K562 (cell line): ENCODE results near the gene LCN12. TPM values are rescaled to one million over a fixed set of nuclear protein-coding genes. Genes with fewer than 3 reads are reported as not detected.
A peak's percentile ranks its signal among the peaks of the same experiment; 100 is the strongest.

Experiments used
- CHD7 ChIP-seq: fragments of 200-600 bp; sonication (generic); IDR thresholded peaks from one replicate; pipeline ENCODE4 v1.6.1; 2012; ENCODE audit warnings: mild to moderate bottlenecking, low read depth, low read length, inconsistent platforms
- ELK3 ChIP-seq: fragments of 450-650 bp; formaldehyde crosslinking; IDR thresholded peaks from 2 replicates; pipeline ENCODE4 v1.4.0; 2020; ENCODE audit warnings: mild to moderate bottlenecking
- GATA2 ChIP-seq: sonication (generic); formaldehyde crosslinking; IDR thresholded peaks from 2 replicates; pipeline ENCODE4 v1.4.0; 2020; ENCODE audit warnings: mild to moderate bottlenecking, missing genetic modification reagents
- NCOA1 ChIP-seq: fragments of 450-650 bp; IDR thresholded peaks from 2 replicates; pipeline ENCODE4 v1.6.1; 2016; ENCODE audit warnings: low read depth
- PHF21A ChIP-seq: fragments of 450-650 bp; IDR thresholded peaks from 2 replicates; pipeline ENCODE4 v1.6.1; 2017; ENCODE audit warnings: low read depth, borderline replicate concordance
- POLR2G ChIP-seq: fragments of 200-400 bp; formaldehyde crosslinking; IDR thresholded peaks from 2 replicates; pipeline ENCODE4 v1.6.1; 2017; ENCODE audit warnings: low read depth, mild to moderate bottlenecking, antibody characterized with exemption, low read length, moderate library complexity
- RAD51 ChIP-seq: fragments of 450-650 bp; IDR thresholded peaks from 2 replicates; pipeline ENCODE4 v1.7.1; 2016; ENCODE audit warnings: low read depth, mild to moderate bottlenecking, borderline replicate concordance
- SMARCB1 ChIP-seq: IDR thresholded peaks from 2 replicates; pipeline ENCODE4 v1.6.1; 2011; ENCODE audit warnings: improper control_type of control experiment, low read depth; ENCODE audit not compliant: insufficient read length
- USF2 ChIP-seq: sonication (generic); formaldehyde crosslinking; IDR thresholded peaks from 2 replicates; pipeline ENCODE4 v1.5.0; 2020; ENCODE audit warnings: missing genetic modification reagents
- ZBTB26 ChIP-seq: fragments of 450-650 bp; formaldehyde crosslinking; IDR thresholded peaks from 2 replicates; pipeline ENCODE4 v1.4.0; 2022; ENCODE audit warnings: missing genetic modification characterization
- ZFX ChIP-seq: sonication (generic); formaldehyde crosslinking; IDR thresholded peaks from 2 replicates; pipeline ENCODE4 v1.8.0; 2022; ENCODE audit warnings: mild to moderate bottlenecking, missing genetic modification reagents, moderate library complexity
- ZNF589 ChIP-seq: fragments of 200-800 bp; sonication (Bioruptor generic); IDR thresholded peaks from 2 replicates; pipeline ENCODE4 v1.6.1; 2016; ENCODE audit warnings: low read depth, missing genetic modification characterization, missing compliant biosample characterization
- polyA plus RNA-seq, 8 experiments: library from polyadenylated mRNA; depleted of rRNA in 4 of 8; stranded (reverse) in 5 of 8; unstranded in 3 of 8; fragments of >200 nt; fragmentation: Nextera tagmentation in 2 of 8; fragmentation: Illumina TruSeq in 1 of 8; extraction: Ambion mirVana in 2 of 8; extraction: Trizol in 1 of 8; gene quantifications; 2 replicates each; pipeline versions ENCODE4 v1.2.1 to v1.2.3, GENCODE V29; 2011 to 2014; ENCODE audit warnings: inconsistent platforms in 1 of 8, missing spikeins in 1 of 8
- total RNA-seq, 7 experiments: library from RNA; depleted of rRNA in 6 of 7; stranded (reverse); fragments of >200 nt in 6 of 7; fragmentation: Illumina TruSeq in 2 of 7; extraction: Trizol in 2 of 7; gene quantifications; 2 replicates each; pipeline versions ENCODE4 v1.2.1 to v1.2.3, GENCODE V29; 2011 to 2021; ENCODE audit warnings: low replicate concordance in 1 of 7

The LCN12 gene
- total and polyA plus RNA-seq, 9 of the 15 experiments (the other 6 are each of a cell fraction or from before 2014, with no cell fraction given), result 0.05 TPM; not detected in 8

GRCh38 chr9:136949817-136950655 lies 2.0 kb upstream of the LCN12 start (continued):
- no peak for TF ChIP-seq CHD7
- peak; percentile 92 for TF ChIP-seq PHF21A
- peak; percentile 98 for TF ChIP-seq RAD51
- no peak for TF ChIP-seq ZBTB26 (CRISPR knock-in tag)
- TF ChIP-seq ELK3 (CRISPR knock-in tag), result no peak
- peak; percentile 83 for TF ChIP-seq POLR2G
- TF ChIP-seq NCOA1, result peak; percentile 19; the same call in 1 of the 2 replicates
- no peak for TF ChIP-seq GATA2 (CRISPR knock-in tag)
- TF ChIP-seq ZFX, result peak; percentile 90
- TF ChIP-seq USF2, result peak; percentile 100
- no peak for TF ChIP-seq ZNF589 (CRISPR knock-in tag)
- TF ChIP-seq SMARCB1, result no peak
